OCI-LY1 (cell line): ENCODE data around the gene MISFA.
"Not testable (repeated sequence)": the region's sequence is repeated elsewhere in the genome, so short reads cannot be mapped to it uniquely, and the experiment has no call there.

ENCODE experiments used
- H2AFZ ChIP-seq: fragments of 200-600 bp; sonication (generic), shearing (Covaris generic); 2 replicates; pipeline ENCODE4 v1.6.0; 2014; ENCODE audit warnings: antibody characterized with exemption, mild to moderate bottlenecking, low read length
- H3F3A ChIP-seq: fragments of 200-600 bp; sonication (generic), shearing (Covaris generic); 2 replicates; pipeline ENCODE4 v1.6.0; 2014; ENCODE audit warnings: mild to moderate bottlenecking, antibody characterized with exemption, low read length, moderate library complexity; ENCODE audit not compliant: insufficient read depth
- H3K27ac ChIP-seq: fragments of 200-600 bp; sonication (generic); 2 replicates; pipeline ENCODE4 v1.5.1; 2014; ENCODE audit warnings: low read length, mixed run types, mild to moderate bottlenecking, low read depth; ENCODE audit not compliant: poor library complexity, severe bottlenecking
- H3K27me3 ChIP-seq: fragments of 200-600 bp; sonication (generic); 2 replicates; pipeline ENCODE4 v1.6.0; 2014; ENCODE audit warnings: antibody characterized with exemption, mild to moderate bottlenecking, low read length, moderate library complexity; ENCODE audit not compliant: insufficient read depth
- H3K36me3 ChIP-seq: fragments of 200-600 bp; sonication (generic); 2 replicates; pipeline ENCODE4 v1.6.1; 2014; ENCODE audit warnings: mild to moderate bottlenecking, antibody characterized with exemption, low read length, moderate library complexity, mixed read lengths; ENCODE audit not compliant: insufficient read depth
- H3K4me1 ChIP-seq: fragments of 200-600 bp; sonication (generic); 2 replicates; pipeline ENCODE4 v1.5.1; 2014; ENCODE audit warnings: mild to moderate bottlenecking, low read length, moderate library complexity; ENCODE audit not compliant: insufficient read depth, severe bottlenecking
- H3K4me2 ChIP-seq: fragments of 200-600 bp; sonication (generic), shearing (Covaris generic); 2 replicates; pipeline ENCODE4 v1.6.1; 2014; ENCODE audit warnings: low read length
- H3K4me3 ChIP-seq: fragments of 200-600 bp; sonication (generic); 2 replicates; pipeline ENCODE4 v1.5.1; 2014; ENCODE audit warnings: low read length, low read depth, mild to moderate bottlenecking, mixed read lengths; ENCODE audit not compliant: poor library complexity, severe bottlenecking
- H3K79me2 ChIP-seq: fragments of 200-600 bp; shearing (Covaris generic); 2 replicates; pipeline ENCODE4 v1.6.1; 2016; ENCODE audit warnings: mixed run types, low read length, mixed read lengths; ENCODE audit not compliant: insufficient read depth
- H3K9ac ChIP-seq: fragments of 200-600 bp; sonication (generic), shearing (Covaris generic); 2 replicates; pipeline ENCODE4 v1.6.1; 2014; ENCODE audit warnings: mild to moderate bottlenecking, low read length, mixed read lengths
- H3K9me2 ChIP-seq: fragments of 200-600 bp; sonication (generic), shearing (Covaris generic); 2 replicates; pipeline ENCODE4 v1.6.1; 2014; ENCODE audit warnings: low read depth, mild to moderate bottlenecking, low read length, mixed read lengths
- H3K9me3 ChIP-seq: fragments of 200-600 bp; shearing (Covaris generic); 2 replicates; pipeline ENCODE4 v1.6.1; 2014; ENCODE audit warnings: low read length, mixed read lengths
- H4K20me1 ChIP-seq: fragments of 200-600 bp; sonication (generic), shearing (Covaris generic); 2 replicates; pipeline ENCODE4 v1.6.0; 2016; ENCODE audit warnings: mild to moderate bottlenecking, low read length; ENCODE audit not compliant: insufficient read depth
- EZH2 ChIP-seq: fragments of 200-600 bp; sonication (generic), shearing (Covaris generic); IDR thresholded peaks from 2 replicates; pipeline ENCODE4 v1.8.0; 2017; ENCODE audit warnings: borderline replicate concordance, mixed run types, mild to moderate bottlenecking, antibody characterized with exemption, low read length, moderate library complexity, mixed read lengths
- TF ChIP-seq, protein P1 (sequence below): fragments of 200-600 bp; sonication (generic), shearing (Covaris generic); IDR thresholded peaks from 2 replicates; pipeline ENCODE4 v1.5.1; 2017; ENCODE audit warnings: mild to moderate bottlenecking, antibody characterized with exemption, low read length, moderate library complexity, mixed read lengths

MISFA gene

DNA sequence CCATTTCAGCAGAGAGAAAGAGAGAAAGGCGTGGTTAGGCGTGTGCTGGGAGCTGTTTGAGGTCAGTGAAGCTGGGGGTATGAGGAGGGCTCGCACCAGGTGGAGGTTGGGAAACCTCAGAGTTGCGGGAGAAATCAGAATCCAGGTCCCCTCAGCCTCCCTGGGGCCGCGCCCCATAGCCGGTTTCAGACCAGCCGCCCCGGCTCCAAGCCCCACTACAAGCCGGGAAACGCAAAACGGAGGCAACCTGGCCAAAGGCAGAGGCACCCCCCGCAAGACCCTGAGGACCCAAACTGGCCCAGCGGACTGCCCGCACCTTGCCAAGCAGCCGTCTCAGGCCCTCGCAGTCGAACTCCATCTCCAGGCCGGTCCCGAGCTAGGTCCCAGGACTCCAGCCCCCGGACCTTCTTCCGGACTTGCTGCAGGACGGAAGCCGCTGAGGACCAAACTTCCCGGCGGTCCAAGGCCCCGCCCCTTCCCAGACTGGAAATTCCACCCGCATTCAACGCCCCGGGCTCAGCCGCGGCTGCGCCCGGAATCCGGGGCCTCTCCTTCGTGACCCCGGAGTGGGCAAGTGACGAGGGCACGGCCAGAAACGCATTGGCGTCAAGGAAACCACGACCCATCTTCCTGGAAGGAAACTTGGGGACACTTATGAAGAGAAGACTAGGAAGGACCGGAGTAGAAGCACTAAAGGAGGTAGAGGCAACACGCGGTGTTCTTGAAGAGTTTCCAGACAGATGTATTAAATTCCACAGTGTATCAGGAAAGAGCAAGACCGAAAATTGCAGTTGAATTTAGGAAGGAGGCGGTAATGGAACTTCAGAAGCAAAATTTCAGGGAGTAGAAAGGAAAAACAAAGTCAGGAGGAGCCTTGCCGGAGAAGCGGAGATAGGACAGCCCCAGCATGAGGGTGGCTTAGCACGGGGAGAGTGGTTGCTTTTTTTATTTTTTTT, 11.0 kb upstream of the MISFA start, which contains the start of gene UEVLD:
Gene UEVLD, minus strand, starts transcription at position 438 of the 956 bp plus-strand sequence. Its CDS starts 80 bp downstream, at position 358.
- H3K9me3 ChIP-seq: no peaks in the 10 kb centered on the region
- no peaks in the 10 kb centered on the region for H3K79me2 ChIP-seq
- H3K27me3 ChIP-seq: no peaks in the 10 kb centered on the region
- H3K36me3 ChIP-seq: no peaks in the 10 kb centered on the region
- peaks cover 17% of the 10 kb centered on the region for H3K4me1 ChIP-seq
- H3K9ac ChIP-seq: peak within 1 kb of the TSS; percentile 69
- peak within 1 kb of the TSS; percentile 99 for H3K4me2 ChIP-seq
- peak within 1 kb of the TSS; percentile 86 for H2AFZ ChIP-seq
- H3K4me3 ChIP-seq: peak within 1 kb of the TSS; percentile 77
- TF ChIP-seq EZH2: no peak
- TF ChIP-seq, protein P1, sequence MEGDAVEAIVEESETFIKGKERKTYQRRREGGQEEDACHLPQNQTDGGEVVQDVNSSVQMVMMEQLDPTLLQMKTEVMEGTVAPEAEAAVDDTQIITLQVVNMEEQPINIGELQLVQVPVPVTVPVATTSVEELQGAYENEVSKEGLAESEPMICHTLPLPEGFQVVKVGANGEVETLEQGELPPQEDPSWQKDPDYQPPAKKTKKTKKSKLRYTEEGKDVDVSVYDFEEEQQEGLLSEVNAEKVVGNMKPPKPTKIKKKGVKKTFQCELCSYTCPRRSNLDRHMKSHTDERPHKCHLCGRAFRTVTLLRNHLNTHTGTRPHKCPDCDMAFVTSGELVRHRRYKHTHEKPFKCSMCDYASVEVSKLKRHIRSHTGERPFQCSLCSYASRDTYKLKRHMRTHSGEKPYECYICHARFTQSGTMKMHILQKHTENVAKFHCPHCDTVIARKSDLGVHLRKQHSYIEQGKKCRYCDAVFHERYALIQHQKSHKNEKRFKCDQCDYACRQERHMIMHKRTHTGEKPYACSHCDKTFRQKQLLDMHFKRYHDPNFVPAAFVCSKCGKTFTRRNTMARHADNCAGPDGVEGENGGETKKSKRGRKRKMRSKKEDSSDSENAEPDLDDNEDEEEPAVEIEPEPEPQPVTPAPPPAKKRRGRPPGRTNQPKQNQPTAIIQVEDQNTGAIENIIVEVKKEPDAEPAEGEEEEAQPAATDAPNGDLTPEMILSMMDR: no peak
- no peaks in the 10 kb centered on the region for H3K9me2 ChIP-seq
- no peak within 1 kb of the TSS for H3K27ac ChIP-seq
- no peaks in the 10 kb centered on the region for H3F3A ChIP-seq
- no peaks in the 10 kb centered on the region for H4K20me1 ChIP-seq

GRCh38 chr11:18590571-18590970, 9.0 kb upstream of the MISFA start:
- H3K79me2 ChIP-seq: no peaks in the 10 kb centered on the region
- H3K9me3 ChIP-seq: no peaks in the 10 kb centered on the region
- no peaks in the 10 kb centered on the region for H3F3A ChIP-seq
- H2AFZ ChIP-seq: no peak overlapping the region
- peaks cover 17% of the 10 kb centered on the region for H3K4me1 ChIP-seq
- no peak overlapping the region for H3K4me3 ChIP-seq
- no peak overlapping the region for H3K4me2 ChIP-seq
- no peaks in the 10 kb centered on the region for H3K27me3 ChIP-seq
- no peak for TF ChIP-seq EZH2
- TF ChIP-seq, protein P1: no peak
- H4K20me1 ChIP-seq: no peaks in the 10 kb centered on the region
- no peaks in the 10 kb centered on the region for H3K9me2 ChIP-seq
- H3K27ac ChIP-seq: no peak overlapping the region
- H3K36me3 ChIP-seq: no peaks in the 10 kb centered on the region
- no peak overlapping the region for H3K9ac ChIP-seq

GRCh38 chr11:18594088-18594487, 5.5 kb upstream of the MISFA start:
- H2AFZ ChIP-seq, H3K9me3 ChIP-seq, H3K4me1 ChIP-seq, H3K4me2 ChIP-seq, H3K4me3 ChIP-seq, H4K20me1 ChIP-seq, H3K27me3 ChIP-seq, H3K27ac ChIP-seq, H3F3A ChIP-seq, H3K9ac ChIP-seq, H3K9me2 ChIP-seq, H3K36me3 ChIP-seq, H3K79me2 ChIP-seq: not testable (repeated sequence)
